Endothelial cell of umbilical vein (primary cell): ENCODE data around the gene CHRD.

Source experiments
- EZH2 ChIP-seq: IDR thresholded peaks from 2 replicates; pipeline ENCODE4 v1.6.1; 2012; ENCODE audit warnings: borderline replicate concordance, low read depth, mild to moderate bottlenecking, moderate library complexity, low read length, inconsistent platforms; ENCODE audit not compliant: severe bottlenecking
- POLR2A ChIP-seq: IDR thresholded peaks from 2 replicates; pipeline ENCODE4 v1.6.1; 2012; ENCODE audit warnings: low read depth, mild to moderate bottlenecking, control low read depth, low read length
- TF ChIP-seq, protein P1 (sequence below), 2 donors: IDR thresholded peaks; 1 replicate in 1 of 2; 2 replicates in 1 of 2; pipeline ENCODE4 v1.5.1; 2011; ENCODE audit warnings: low read length in 2 of 2, mild to moderate bottlenecking in 2 of 2, moderate library complexity in 2 of 2, control low read depth in 1 of 2, inconsistent platforms in 1 of 2, low read depth in 1 of 2; ENCODE audit not compliant: insufficient read depth in 1 of 2; ENCODE audit errors: extremely low read depth in 1 of 2
- TF ChIP-seq, protein P2 (sequence below): IDR thresholded peaks from 2 replicates; pipeline ENCODE4 v1.6.1; 2011; ENCODE audit not compliant: insufficient read depth, insufficient read length

DNA sequence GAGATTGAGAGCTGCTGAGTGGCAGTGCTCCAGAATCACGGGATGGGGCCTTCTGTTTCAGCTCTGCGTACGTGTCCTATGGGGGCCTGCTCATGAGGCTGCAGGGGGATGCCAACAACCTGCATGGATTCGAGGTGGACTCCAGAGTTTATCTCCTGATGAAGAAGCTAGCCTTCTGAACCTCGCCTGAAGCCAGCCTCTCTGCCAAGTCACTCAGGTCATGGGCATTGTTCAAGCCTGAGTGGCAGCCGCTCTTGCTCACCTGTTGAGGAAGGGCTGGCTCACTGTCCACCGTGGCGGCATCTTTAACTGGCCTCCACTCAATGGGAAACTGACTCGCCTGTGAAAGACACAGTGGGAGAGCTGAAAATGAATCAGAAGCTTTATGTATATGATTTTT lies 11.7 kb upstream of the CHRD start:
- TF ChIP-seq POLR2A (no peak), EZH2 (no peak)
- TF ChIP-seq, protein P1, sequence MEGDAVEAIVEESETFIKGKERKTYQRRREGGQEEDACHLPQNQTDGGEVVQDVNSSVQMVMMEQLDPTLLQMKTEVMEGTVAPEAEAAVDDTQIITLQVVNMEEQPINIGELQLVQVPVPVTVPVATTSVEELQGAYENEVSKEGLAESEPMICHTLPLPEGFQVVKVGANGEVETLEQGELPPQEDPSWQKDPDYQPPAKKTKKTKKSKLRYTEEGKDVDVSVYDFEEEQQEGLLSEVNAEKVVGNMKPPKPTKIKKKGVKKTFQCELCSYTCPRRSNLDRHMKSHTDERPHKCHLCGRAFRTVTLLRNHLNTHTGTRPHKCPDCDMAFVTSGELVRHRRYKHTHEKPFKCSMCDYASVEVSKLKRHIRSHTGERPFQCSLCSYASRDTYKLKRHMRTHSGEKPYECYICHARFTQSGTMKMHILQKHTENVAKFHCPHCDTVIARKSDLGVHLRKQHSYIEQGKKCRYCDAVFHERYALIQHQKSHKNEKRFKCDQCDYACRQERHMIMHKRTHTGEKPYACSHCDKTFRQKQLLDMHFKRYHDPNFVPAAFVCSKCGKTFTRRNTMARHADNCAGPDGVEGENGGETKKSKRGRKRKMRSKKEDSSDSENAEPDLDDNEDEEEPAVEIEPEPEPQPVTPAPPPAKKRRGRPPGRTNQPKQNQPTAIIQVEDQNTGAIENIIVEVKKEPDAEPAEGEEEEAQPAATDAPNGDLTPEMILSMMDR (IDR thresholded peaks at IDR 0.05; ENCODE audit: extremely low read depth in 1 of 2, insufficient read depth in 1 of 2, low read depth in 1 of 2, low read length in 2 of 2), result no peak
- TF ChIP-seq, protein P2, sequence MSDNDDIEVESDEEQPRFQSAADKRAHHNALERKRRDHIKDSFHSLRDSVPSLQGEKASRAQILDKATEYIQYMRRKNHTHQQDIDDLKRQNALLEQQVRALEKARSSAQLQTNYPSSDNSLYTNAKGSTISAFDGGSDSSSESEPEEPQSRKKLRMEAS, result no peak
